GM19455 (cell line): ENCODE data around the gene MBL2.

Experiments
- ATAC-seq: cut with Tn5 transposase; IDR thresholded peaks from one replicate; pipeline ENCODE4 v1.9.1; 2021; ENCODE audit not compliant: unreplicated experiment

The MBL2 gene

DNA sequence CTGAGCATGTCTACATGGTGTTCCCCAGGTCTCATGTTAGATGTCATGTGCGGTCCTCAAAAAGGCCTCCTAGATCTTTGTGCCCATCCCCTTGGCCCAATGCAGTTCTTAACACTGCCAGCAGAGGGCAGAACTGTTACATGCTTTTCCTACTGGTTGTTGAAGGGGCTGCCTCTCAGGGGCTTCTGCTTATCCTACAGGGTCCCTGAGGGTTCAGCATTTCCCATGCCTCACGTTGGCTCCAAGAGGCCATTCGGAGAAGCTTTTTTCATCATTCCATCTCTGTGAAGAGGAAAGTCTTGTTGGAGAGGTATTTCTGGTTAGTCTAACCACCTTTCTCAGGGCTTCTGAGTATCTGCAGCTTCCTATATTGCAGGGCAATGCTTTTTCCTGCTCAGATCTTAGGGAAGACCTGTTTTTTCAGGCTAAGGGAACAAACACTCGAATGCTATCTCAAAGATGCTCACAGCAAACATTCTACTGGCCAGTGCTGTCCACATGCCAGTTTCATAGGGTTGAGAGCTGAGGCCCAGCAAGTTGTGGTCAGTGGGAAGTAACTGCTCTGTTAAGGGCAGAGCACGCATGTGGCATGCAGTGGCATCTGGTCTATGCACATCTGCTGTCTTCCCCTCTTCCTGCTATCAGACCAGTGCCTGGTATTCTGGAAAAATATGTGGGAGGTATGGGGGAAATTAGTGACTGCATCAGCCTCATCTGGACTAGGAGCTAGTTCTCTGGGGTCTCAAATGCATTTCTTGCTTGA, 31.5 kb downstream of the MBL2 start:
- no peak for ATAC-seq

DNA sequence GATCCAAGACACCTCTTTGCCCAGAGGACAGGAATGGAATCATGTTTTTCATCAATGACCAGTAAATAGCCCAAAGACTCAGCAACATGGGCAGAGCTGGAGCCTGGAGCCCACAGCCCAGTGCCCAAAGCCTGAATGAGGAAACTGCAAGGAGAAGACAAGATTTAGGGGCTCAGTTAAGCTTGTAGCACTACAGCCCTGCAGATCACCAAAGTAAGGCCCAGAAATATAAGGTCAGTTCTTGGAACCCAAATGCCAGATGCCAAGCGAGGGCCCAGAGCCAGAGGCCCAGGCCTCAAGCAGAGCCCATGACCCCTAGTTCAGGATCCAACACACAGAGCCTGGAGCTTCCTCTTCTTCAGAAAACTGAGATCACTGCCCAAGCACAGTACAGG, 32.4 kb downstream of the MBL2 start:
- no peak for ATAC-seq

DNA sequence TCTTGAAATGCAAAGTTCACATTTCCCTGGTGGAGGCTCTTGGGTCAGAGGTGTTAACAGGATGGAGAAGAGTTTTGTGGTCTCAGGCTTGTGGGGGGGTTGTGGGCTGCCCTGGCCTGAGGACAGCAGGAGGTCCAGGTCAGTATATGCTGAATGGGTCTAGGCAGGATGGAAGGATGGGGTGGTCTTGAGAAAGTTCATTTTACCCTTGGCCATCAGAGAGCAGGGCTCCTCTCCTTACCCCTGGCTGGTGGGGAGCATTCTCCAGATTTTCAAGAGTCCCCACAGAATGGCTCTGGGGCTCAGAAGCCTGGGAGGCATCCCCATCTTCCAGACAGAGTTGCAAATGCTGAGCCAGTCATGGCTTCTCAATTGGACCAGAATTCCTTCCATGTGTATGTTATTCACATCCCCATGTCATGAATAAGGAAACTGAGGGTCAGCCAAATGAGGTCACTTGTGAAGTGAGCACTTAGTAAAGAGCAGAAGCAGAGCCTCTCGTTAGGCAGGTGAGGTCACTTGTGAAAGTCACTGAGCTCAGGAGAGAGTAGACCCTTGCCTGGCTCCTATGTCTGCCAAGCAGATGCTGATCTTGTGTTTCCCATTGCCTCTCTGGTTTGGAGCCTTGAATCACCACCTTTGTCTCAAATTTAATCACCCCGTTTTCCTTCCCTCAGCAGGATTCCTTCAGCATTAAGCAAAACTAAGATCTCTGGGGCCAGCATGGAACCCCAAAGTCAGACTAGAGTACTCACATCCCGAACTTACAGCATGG, 33.0 kb downstream of the MBL2 start:
- no peak for ATAC-seq

DNA sequence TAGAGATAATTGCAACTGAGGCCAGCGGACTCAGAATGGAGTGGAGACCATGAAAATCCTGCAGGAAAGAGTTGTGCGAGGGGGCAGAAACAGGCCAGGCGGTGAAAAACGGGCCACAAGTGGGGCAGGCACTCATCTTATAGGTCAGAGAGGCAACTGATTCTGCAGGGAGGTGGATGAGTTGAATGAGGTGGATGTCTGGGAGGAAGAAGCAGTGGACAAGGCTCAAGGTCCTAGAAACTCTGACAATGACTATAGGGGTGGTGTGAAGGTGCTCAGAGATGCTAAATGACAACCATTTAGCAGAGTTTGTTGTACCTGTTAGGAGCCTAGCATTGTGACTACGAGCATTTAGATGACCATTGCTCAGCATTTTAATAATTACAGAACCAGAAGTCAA, 33.6 kb downstream of the MBL2 start:
- no peak for ATAC-seq

DNA sequence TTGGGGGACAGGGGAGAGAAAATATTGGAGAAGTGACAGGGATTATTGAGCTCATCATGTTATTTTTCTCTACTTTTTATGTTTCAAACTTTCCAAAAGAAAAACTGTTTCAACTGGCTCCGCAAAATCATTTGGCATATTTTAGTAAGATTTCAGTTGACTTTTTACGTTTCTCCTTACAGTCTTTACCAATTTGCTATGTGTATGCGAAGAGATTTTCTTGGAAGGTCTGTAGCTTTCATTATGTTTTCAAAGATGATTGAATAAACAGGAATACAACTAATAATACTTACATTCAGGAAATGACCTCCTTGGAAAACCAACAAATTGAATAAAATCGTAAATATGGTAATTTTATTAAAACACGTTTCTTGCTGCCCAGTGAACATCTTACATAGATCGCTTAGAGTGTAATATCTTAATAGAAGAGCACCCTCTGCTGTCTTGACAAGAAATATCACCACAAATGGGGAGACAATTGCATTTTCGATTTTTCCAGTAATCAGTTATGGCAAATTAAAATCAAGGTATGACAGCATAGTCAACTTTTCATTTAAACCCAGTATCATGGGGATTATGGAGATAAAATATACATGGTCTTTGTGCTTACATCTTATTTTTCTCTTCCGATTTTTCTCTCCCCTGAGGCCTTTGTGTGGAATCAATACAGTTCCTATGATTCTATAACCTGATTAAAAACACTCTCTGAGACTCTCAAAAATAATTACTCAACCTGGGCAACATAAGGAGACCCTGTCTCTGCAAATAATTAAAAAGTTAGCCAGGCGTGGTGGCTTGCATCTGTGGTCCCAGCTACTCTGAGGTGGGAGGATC, 43.1 kb downstream of the MBL2 start:
- ATAC-seq = no peak

DNA sequence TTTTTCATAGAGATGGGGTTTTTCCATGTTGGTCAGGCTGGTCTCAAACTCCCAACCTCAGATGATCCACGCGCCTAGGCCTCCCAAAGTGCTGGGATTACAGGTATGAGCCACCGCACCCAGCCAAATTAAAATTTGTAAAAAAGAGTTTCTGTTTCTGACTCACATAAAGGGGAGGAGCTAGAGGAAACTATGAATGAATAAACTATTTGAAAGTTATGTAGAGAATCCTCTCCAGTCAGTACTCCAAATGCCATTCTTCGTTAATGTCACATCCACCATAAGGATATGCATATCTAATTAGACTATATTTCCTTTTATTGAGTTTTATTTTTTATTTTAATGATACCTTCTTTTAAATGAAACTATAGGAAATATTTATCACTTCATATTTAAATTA, 52.6 kb downstream of the MBL2 start:
- no peak for ATAC-seq
